Psoas muscle (tissue), 8 donors: ENCODE data around the gene DCDC1. TPM values are rescaled to one million over a fixed set of nuclear protein-coding genes. Genes with fewer than 3 reads are reported as not detected.

ENCODE experiments used
- ATAC-seq, 4 donors: fragments of 200-7000 bp; cut with Tn5 transposase; one replicate each; pipeline ENCODE4 v1.9.1; 2020; ENCODE audit warnings: moderate library complexity in 3 of 4, mild to moderate bottlenecking in 2 of 4
- DNase-seq, 2 donors: peaks; one replicate each; pipeline ENCODE4 v3.0.0-alpha.2; 2020
- H3K27ac ChIP-seq: fragments of 200-600 bp; one replicate; pipeline ENCODE4 v1.8.0; 2022
- H3K27me3 ChIP-seq, 3 donors: fragments of 200-600 bp in 1 of 3; one replicate each; pipeline versions ENCODE4 v1.6.1 to v1.8.0; 2013 to 2022; ENCODE audit warnings: low read length in 2 of 3, mild to moderate bottlenecking in 2 of 3, moderate library complexity in 1 of 3; ENCODE audit not compliant: insufficient read depth in 3 of 3
- H3K36me3 ChIP-seq, 2 donors: fragments of 200-600 bp in 1 of 2; one replicate each; pipeline versions ENCODE4 v1.6.1 to v1.8.0; 2013 to 2022; ENCODE audit warnings: low read depth in 1 of 2, mild to moderate bottlenecking in 1 of 2, moderate library complexity in 1 of 2; ENCODE audit not compliant: insufficient read depth in 1 of 2
- H3K4me1 ChIP-seq: fragments of 200-600 bp; one replicate; pipeline ENCODE4 v1.8.0; 2022
- H3K4me3 ChIP-seq: fragments of 200-600 bp; one replicate; pipeline ENCODE4 v1.8.0; 2022; ENCODE audit warnings: mild to moderate bottlenecking
- H3K9me3 ChIP-seq: fragments of 200-600 bp; one replicate; pipeline ENCODE4 v1.8.0; 2022
- WGBS, 3 donors: extraction: QIAGEN DNeasy Blood & Tissue Kit; methylation state at CpG; one replicate each; pipeline versions ENCODE4 v1.1.6 to v1.1.7; 2013; 5-methylcytosine and 5-hydroxymethylcytosine counted together
- intact Hi-C, 2 donors: fragments of 100-400 bp; cut with DNase I; formaldehyde crosslinking; loops; one replicate each; pipeline versions ENCODE4 v1.11.0 to v1.14.2; 2022
- polyA plus RNA-seq, 3 donors: library from polyadenylated mRNA; stranded (reverse); fragments of 200-250 nt; gene quantifications; one replicate each; pipeline ENCODE4 v1.2.3, GENCODE V29; 2013
- total RNA-seq, 4 donors: library from RNA; stranded (reverse); fragmentation: NEBNext Ultra II Directional in 2 of 4; extraction: Animal tissue kit (Norgen Biotek cat#: 25700) in 2 of 4; gene quantifications; one replicate each; pipeline versions ENCODE4 v1.2.1 to v1.2.4, GENCODE V29; 2021 to 2023
- TF ChIP-seq, protein P1 (sequence below): fragments of 200-600 bp; IDR thresholded peaks from one replicate; pipeline ENCODE4 v1.8.0; 2022; ENCODE audit warnings: antibody characterized with exemption
- donor health status: healthy with polysubstance abuse.
- donor health status: DM: no; HTN: no; CAD: no; lungs with moderate emphysema.
- donor health status: Bipolar disorder and iron deficiency.
- donor health status: healthy.
- donor health status: DM: yes; HTN: yes; CAD: no.
- donor health status: DM: no; HTN: no; CAD: no.
- donor health status: DM: no; HTN: no; CAD: no.
- donor health status: DM: yes; HTN: yes; CAD: no.

DCDC1 gene
- total and polyA plus RNA-seq, 7 donors, result not detected

DNA sequence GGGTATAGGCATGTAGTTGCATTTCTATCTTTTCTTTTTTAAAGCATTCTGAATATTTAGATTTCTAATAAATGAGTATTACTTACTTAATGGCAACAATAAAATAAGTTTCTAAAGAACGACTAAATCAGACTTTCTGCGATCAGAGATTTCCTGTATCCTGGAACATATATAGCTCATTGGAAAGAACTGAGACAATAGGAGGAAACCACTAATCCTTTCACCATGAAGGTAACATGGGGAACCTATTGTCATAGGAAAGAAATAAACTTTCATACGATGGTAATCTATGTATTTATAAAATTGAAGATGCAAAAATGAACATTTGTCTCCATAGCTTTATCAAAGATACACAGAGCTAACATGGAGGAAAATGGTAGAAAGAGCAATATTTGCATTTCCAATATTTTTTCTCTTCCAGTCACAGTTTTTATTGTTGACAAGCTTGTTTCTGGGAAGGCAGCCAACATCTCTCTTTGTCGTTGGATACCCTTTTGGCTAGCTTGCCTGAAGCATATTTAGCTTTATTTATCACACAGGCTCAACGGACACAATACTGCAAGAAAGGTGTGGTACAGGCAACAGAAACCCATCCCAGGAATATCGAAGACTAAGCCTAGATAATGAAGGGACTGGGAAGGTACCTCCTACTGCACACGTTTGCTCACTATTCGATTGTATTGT is 490.1 kb downstream of the DCDC1 start:
- no peak overlapping the region for H3K4me3 ChIP-seq
- no peaks in the 10 kb centered on the region for H3K27me3 ChIP-seq
- 42 to 47% (median 43%) methylated on average over 8 of the region's 8 CpGs for WGBS, 3 donors
- H3K27ac ChIP-seq, result no peak overlapping the region
- no peaks in the 10 kb centered on the region for H3K9me3 ChIP-seq
- TF ChIP-seq, protein P1, sequence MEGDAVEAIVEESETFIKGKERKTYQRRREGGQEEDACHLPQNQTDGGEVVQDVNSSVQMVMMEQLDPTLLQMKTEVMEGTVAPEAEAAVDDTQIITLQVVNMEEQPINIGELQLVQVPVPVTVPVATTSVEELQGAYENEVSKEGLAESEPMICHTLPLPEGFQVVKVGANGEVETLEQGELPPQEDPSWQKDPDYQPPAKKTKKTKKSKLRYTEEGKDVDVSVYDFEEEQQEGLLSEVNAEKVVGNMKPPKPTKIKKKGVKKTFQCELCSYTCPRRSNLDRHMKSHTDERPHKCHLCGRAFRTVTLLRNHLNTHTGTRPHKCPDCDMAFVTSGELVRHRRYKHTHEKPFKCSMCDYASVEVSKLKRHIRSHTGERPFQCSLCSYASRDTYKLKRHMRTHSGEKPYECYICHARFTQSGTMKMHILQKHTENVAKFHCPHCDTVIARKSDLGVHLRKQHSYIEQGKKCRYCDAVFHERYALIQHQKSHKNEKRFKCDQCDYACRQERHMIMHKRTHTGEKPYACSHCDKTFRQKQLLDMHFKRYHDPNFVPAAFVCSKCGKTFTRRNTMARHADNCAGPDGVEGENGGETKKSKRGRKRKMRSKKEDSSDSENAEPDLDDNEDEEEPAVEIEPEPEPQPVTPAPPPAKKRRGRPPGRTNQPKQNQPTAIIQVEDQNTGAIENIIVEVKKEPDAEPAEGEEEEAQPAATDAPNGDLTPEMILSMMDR, result no peak
- ATAC-seq (no peak), DNase-seq (no peak)
- intact Hi-C loops, result no loop called here
- H3K36me3 ChIP-seq, result no peaks in the 10 kb centered on the region
- no peaks in the 10 kb centered on the region for H3K4me1 ChIP-seq

GRCh38 chr11:30878400-30878799 is 491.1 kb downstream of the DCDC1 start:
- H3K27ac ChIP-seq, result no peak overlapping the region

GRCh38 chr11:30876663-30877396 is 492.7 kb downstream of the DCDC1 start:
- H3K4me1 ChIP-seq, result no peaks in the 10 kb centered on the region
- no peaks in the 10 kb centered on the region for H3K27me3 ChIP-seq
- ATAC-seq (no peak), DNase-seq (no peak)
- no peaks in the 10 kb centered on the region for H3K9me3 ChIP-seq
- WGBS, 3 donors, result 12 to 27% (median 13%) methylated on average over 2 of the region's 2 CpGs
- intact Hi-C loops, result no loop called here
- no peaks in the 10 kb centered on the region for H3K36me3 ChIP-seq
- TF ChIP-seq, protein P1, result no peak
- H3K27ac ChIP-seq, result no peak overlapping the region
- no peak overlapping the region for H3K4me3 ChIP-seq

More at GRCh38 chr11:30878400-30878799, 491.1 kb downstream of the DCDC1 start:
- no peaks in the 10 kb centered on the region for H3K9me3 ChIP-seq
- DNase-seq, result no peak
- TF ChIP-seq, protein P1, result no peak
- no peaks in the 10 kb centered on the region for H3K4me1 ChIP-seq
- H3K4me3 ChIP-seq, result no peak overlapping the region
- intact Hi-C loops, result no loop called here
- WGBS, 3 donors, result 55 to 63% (median 62%) methylated on average over 3 of the region's 3 CpGs
- no peaks in the 10 kb centered on the region for H3K36me3 ChIP-seq
- ATAC-seq, result no peak
- no peaks in the 10 kb centered on the region for H3K27me3 ChIP-seq

DNA sequence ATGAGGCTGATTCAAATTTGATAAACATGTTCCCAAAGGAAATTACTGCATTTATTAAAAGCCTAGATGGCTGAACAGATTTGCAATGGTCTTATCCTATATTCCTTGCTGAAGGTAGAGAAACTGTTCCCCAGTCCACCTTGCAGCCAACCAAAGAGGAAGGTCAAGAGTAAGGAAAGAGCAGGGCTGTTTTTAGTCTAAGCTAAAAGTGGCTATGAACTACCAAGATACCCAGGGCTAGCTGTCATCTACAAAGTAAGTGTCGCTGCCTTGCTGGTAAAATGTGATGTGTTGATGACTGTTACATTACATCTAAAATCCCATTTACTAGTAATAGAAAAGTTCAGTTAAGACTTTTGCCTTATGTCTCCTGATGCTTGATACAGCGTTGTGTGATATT is 493.3 kb downstream of the DCDC1 start:
- no peak for DNase-seq
- TF ChIP-seq, protein P1, result no peak
- no peaks in the 10 kb centered on the region for H3K27me3 ChIP-seq
- H3K4me3 ChIP-seq, result no peak overlapping the region
- no peaks in the 10 kb centered on the region for H3K4me1 ChIP-seq
- intact Hi-C loops, result no loop called here
- no peak overlapping the region for H3K27ac ChIP-seq
- no peaks in the 10 kb centered on the region for H3K36me3 ChIP-seq
- ATAC-seq, result no peak
- no peaks in the 10 kb centered on the region for H3K9me3 ChIP-seq
- WGBS, 3 donors, result 87 to 88% (median 88%) methylated on average over 2 of the region's 2 CpGs
